C4-2B (cell line): ENCODE measurements around the gene CUL3.

Experiments
- ZFX ChIP-seq: fragments of 450-650 bp; IDR thresholded peaks from 2 replicates; pipeline ENCODE4 v1.6.1; 2017
- TF ChIP-seq, protein P1 (sequence below): fragments of 450-650 bp; conservative IDR thresholded peaks from 2 replicates; pipeline ENCODE4 v1.5.1; 2017; ENCODE audit warnings: mild to moderate bottlenecking

- TF ChIP-seq, protein P1, sequence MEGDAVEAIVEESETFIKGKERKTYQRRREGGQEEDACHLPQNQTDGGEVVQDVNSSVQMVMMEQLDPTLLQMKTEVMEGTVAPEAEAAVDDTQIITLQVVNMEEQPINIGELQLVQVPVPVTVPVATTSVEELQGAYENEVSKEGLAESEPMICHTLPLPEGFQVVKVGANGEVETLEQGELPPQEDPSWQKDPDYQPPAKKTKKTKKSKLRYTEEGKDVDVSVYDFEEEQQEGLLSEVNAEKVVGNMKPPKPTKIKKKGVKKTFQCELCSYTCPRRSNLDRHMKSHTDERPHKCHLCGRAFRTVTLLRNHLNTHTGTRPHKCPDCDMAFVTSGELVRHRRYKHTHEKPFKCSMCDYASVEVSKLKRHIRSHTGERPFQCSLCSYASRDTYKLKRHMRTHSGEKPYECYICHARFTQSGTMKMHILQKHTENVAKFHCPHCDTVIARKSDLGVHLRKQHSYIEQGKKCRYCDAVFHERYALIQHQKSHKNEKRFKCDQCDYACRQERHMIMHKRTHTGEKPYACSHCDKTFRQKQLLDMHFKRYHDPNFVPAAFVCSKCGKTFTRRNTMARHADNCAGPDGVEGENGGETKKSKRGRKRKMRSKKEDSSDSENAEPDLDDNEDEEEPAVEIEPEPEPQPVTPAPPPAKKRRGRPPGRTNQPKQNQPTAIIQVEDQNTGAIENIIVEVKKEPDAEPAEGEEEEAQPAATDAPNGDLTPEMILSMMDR: no peak
- no peak for TF ChIP-seq ZFX
Observed at GRCh38 chr2:224513991-224514390, 71.2 kb downstream of the CUL3 start.
